Jurkat, Clone E6-1 (cell line): ENCODE results near the gene TRMT11.
A peak's percentile ranks its signal among the peaks of the same experiment; 100 is the strongest.
"Not testable (repeated sequence)": the region's sequence is repeated elsewhere in the genome, so short reads cannot be mapped to it uniquely, and the experiment has no call there.

ENCODE experiments used
- DNase-seq: peaks from one replicate; pipeline ENCODE4 v3.0.0-alpha.2; 2011; ENCODE audit warnings: low read depth, low spot score
- H3K4me3 ChIP-seq: 2 replicates; pipeline ENCODE4 v1.5.1; 2011; ENCODE audit warnings: mild to moderate bottlenecking, low read length, control low read depth, moderate library complexity

The TRMT11 gene

DNA sequence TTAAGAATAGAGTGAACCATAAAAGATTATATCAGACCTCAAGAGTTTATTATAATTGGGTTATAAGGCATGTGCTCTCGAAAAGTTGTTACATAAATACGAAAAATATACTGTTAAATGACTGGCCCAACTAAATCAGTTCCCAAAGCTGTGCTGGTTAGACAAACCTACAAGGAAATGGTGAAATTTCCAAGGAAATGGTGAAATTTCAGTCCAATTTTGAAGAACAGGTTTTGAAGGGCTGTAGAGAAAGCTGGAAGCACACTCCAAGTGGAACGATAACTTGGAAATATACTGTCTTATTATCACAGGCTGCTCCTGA, 400 bp upstream of the TRMT11 start:
- DNase-seq = no peak
- peak overlapping the region; percentile 61 for H3K4me3 ChIP-seq

- no peak for DNase-seq
Observed at GRCh38 chr6:125987026-125987617, 782 bp downstream of the TRMT11 start.

GRCh38 chr6:125988280-125988679, 1.9 kb downstream of the TRMT11 start:
- no peak overlapping the region for H3K4me3 ChIP-seq
- DNase-seq = no peak

More at GRCh38 chr6:125987026-125987617, 782 bp downstream of the TRMT11 start:
- peak overlapping the region; percentile 61 for H3K4me3 ChIP-seq

GRCh38 chr6:125989631-125990030, 3.3 kb downstream of the TRMT11 start:
- DNase-seq = no peak

DNA sequence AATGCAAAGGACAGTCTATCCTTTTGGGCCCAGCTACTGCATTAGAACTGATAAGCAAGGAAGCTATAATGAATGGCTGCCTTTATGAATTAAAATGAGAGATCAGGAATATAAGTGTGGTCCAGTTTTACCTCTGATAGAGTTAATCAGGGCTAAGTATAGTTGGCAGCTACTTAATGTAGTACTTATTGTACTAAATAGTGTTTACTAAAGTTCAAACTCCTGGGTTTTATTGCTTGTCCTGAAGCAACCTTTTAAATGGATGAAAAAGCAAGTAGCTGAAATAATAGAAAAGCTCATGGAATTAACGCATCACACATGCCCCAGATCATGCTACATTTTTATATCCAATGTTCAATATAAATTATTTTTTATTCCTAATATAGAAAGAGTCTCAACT, 5.3 kb downstream of the TRMT11 start:
- no peak for DNase-seq
- H3K4me3 ChIP-seq = no peak overlapping the region

More at GRCh38 chr6:125989631-125990030, 3.3 kb downstream of the TRMT11 start:
- H3K4me3 ChIP-seq = no peak overlapping the region

DNA sequence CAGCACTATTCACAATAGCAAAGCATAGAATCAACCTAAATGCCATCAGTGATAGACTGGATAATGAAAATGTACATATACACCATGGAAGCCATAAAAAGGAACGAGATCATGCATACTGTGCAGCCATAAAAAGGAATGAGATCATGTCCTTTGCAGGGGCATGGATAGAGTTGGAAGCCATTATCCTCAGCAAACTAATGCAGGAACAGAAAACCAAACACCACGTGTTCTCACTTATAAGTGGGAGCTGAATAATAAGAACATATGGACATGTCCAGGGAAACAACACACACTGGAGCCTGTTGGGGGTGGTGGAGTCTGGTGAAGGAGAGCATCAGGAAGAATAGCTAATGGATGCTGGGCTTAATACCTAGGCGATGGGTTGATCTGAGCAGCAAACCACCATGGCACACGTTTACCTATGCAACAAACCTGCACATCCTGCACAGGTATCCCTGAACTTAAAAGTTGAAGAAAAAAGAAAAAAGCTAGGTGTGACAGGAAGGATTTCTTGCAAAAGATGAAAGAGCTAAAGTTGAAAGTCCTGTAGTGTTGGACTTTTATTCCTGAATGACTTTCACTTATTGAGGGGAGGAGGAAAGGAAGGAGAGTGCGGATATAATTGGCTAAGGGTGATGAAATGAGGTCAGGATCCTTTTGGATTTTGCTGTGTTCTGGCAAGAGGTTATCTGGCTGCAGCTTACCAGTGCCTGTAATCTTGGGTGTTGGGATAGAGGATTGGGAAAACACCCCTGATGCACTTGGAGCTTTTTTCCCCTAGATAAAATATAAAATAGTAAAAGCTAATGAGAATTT, 8.5 kb downstream of the TRMT11 start:
- no peak for DNase-seq
- no peak overlapping the region for H3K4me3 ChIP-seq

DNA sequence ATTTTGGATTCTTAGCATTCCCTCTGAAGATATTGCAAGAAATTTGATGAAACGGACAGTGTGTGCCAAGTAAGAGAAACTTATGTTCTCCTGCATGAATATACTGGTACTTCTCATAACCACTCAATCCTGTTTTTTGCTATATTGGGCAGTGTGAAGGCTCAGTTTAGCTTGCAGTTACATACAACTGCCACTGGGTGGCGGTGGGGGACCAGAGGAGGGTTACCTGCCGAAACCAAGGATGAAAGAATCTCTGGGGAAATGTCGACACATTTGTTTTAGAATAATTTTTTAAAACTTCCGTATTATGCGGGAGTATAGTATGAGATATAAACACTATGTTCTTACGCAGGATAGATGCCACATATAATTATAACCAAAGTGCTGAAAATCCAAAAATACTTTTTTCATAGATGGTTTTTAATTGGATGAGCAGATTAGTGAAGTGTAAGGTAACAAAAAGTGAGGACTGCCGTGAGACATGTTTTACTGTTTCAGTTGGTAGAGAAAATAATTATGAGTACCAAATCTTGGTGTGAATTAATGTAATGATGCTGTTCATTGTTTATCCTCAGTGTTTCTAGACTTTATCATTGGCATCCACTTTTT, 9.7 kb downstream of the TRMT11 start:
- no peak overlapping the region for H3K4me3 ChIP-seq
- DNase-seq = peak; percentile 47

- no peak for DNase-seq
- no peak overlapping the region for H3K4me3 ChIP-seq
Observed at GRCh38 chr6:126002755-126003679, 16.7 kb downstream of the TRMT11 start.

DNA sequence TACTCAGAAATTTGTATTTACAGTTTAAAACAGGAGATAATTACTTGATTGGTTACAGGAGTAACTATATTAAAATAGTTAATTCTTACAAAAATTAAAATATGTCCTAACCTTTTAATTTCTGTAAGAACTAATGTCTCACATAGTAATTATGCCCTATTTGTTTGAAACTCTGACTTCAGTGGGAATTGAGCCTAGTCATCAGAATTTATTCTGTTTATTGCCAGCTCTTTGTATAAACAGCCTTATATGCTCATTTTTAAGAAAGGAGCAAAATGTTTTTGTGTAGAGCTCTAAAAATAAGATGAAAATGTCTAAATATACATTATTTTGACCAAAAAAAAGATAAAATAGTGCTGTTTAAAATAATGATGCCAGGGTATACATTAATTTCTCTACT, 21.5 kb downstream of the TRMT11 start:
- H3K4me3 ChIP-seq = no peak overlapping the region

DNA sequence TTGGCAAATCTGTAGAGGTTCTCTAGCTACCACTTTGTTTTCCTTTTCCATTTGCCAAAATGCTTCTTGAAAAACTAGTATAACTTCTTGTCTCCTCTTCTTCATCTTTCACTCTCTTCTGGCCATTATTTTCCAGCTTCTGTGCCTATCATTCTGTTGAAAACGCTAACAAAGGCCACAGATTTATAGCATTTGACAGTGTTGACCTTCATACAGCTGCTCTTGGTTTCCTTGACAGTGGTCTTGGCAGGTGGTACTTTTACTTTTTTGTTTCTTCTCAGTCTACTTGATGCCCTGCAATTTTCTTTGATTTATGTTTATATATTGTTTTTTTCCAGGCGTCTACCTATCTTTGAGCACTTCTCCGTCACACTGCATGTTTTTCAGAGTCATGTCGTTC, 23.7 kb downstream of the TRMT11 start:
- no peak overlapping the region for H3K4me3 ChIP-seq
- DNase-seq = no peak

More for the DNA sequence above, 21.5 kb downstream of the TRMT11 start:
- DNase-seq = no peak

- no peak for DNase-seq
Observed at GRCh38 chr6:126015863-126016262, 29.5 kb downstream of the TRMT11 start.

DNA sequence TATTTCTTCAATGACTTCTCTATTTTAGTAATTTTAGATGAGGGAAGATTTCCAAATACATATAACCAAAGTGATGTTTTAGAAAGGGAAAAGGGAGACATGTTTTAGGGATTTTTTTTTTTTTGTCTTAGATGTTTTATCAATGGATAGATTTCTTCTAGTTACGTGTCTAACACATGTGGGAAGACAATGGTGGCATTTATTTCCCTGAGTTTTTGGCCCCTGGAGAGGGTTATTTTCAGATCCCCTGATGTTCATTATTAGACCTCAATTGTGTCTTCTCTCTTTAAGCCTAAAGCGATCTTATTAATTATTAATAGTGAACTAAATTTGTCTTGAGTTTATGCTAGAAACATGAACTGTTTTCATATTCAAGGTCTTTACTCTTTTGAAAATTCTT, 30.3 kb downstream of the TRMT11 start:
- H3K4me3 ChIP-seq = no peak overlapping the region
- DNase-seq = no peak

More at GRCh38 chr6:126015863-126016262, 29.5 kb downstream of the TRMT11 start:
- no peak overlapping the region for H3K4me3 ChIP-seq

- no peak overlapping the region for H3K4me3 ChIP-seq
- no peak for DNase-seq
Observed at GRCh38 chr6:126017668-126018067, 31.3 kb downstream of the TRMT11 start.

GRCh38 chr6:126020305-126021050, 34.1 kb downstream of the TRMT11 start:
- H3K4me3 ChIP-seq = no peak overlapping the region
- DNase-seq = no peak

DNA sequence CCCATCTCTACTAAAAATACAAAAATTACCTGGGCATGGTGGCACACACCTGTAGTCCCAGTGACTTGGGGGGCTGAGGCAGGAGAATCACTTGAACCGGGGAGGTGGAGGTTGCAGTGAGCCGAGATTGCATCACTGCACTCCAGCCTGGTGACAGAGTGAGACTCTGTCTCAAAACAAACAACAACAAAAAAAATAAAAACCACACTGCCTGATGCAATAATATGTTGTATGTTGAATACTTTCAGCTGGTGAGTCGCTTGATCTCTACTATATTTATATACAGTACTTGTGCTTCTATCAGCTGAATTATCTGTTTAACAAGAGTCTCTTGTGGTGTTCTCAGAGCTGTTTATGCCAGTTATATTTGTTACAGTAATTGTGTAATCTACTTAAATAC, 37.1 kb downstream of the TRMT11 start:
- DNase-seq, H3K4me3 ChIP-seq: not testable (repeated sequence)

- DNase-seq = no peak
- no peak overlapping the region for H3K4me3 ChIP-seq
Observed at GRCh38 chr6:126026001-126026400, 39.7 kb downstream of the TRMT11 start.

DNA sequence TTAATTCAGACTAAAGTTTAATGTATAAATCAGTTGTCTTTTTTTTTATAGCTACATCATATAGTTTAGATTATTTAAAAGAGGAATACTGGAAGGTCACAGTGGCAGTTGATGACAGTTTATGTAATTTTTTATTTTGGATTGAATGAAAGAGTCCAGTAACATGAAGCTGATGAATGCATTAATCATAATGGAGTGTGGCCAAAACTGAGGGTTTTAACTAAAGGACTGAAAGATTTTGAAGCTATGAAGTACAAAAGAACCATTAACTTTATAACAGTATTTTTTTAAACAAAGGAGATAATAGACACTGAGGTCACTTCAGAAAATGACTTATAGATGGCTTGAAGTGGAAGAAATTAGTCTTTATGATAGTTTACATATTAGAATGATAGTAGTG, 41.3 kb downstream of the TRMT11 start:
- H3K4me3 ChIP-seq = no peak overlapping the region
- DNase-seq = no peak

DNA sequence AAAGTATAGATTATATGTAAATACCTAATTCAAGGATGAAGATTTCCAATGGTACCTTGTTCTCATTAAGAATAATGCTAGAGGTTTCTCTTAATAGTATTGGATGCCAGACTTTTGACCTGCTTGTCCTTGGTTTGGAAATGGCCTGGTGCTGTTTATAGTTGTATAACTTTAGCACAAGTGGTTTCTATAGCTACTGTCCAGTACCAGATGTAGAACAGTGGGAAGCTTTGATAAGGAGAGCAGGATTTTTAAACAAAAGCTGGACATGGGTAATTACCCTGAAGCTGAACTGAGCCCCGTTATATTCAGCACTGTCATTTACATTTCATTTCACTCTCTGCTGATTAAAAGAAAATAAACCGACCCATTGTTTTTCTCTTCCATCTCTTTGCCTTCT, 43.7 kb downstream of the TRMT11 start:
- no peak for DNase-seq
- no peak overlapping the region for H3K4me3 ChIP-seq

DNA sequence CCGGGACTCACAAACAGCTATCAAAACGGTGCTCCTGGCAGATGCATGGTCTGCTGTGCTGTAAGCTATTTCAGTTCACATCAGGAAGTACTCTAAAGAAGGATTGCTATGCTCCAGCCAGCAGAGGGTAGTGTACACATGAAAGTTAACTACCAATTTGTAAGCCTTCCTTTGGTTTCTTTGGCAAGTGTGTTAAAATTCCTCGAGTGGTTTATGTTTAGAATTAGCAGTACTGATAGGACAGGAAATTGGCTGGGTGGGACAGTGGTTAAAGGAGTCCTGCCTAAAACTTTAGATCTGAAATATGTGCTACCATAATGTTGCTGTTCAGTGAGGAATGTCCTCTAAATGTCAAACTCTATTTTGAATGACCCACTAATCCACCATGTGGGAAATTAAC, 47.4 kb downstream of the TRMT11 start:
- peak; percentile 45 for DNase-seq
- no peak overlapping the region for H3K4me3 ChIP-seq
